HEK293 (cell line): Measurements from ENCODE around the gene UBA3.

ENCODE experiments used
- ATF2 ChIP-seq: fragments of 450-650 bp; formaldehyde crosslinking; IDR thresholded peaks from 2 replicates; pipeline ENCODE4 v1.5.1; 2016; ENCODE audit warnings: missing biosample characterization, missing genetic modification characterization, low read depth
- GFI1B ChIP-seq: fragments of 450-650 bp; formaldehyde crosslinking; IDR thresholded peaks from 2 replicates; pipeline ENCODE4 v1.5.1; 2016; ENCODE audit warnings: missing biosample characterization, missing genetic modification characterization
- HOXC10 ChIP-seq: sonication (generic); formaldehyde crosslinking; IDR thresholded peaks from 2 replicates; pipeline ENCODE4 v1.8.1; 2023; ENCODE audit warnings: mild to moderate bottlenecking, missing genetic modification reagents
- HOXD13 ChIP-seq: sonication (generic); formaldehyde crosslinking; IDR thresholded peaks from 2 replicates; pipeline ENCODE4 v1.8.0; 2022; ENCODE audit warnings: missing genetic modification reagents, borderline replicate concordance
- OVOL3 ChIP-seq: fragments of 450-650 bp; formaldehyde crosslinking; IDR thresholded peaks from 2 replicates; pipeline ENCODE4 v1.5.1; 2016; ENCODE audit warnings: missing biosample characterization, missing genetic modification characterization
- PRDM6 ChIP-seq: fragments of 450-650 bp; formaldehyde crosslinking; IDR thresholded peaks from 2 replicates; pipeline ENCODE4 v1.5.1; 2017; ENCODE audit warnings: missing biosample characterization, missing genetic modification characterization
- SETDB1 ChIP-seq: IDR thresholded peaks from one replicate; pipeline ENCODE4 v1.6.1; 2017; ENCODE audit warnings: mild to moderate bottlenecking, low read length, moderate library complexity, mixed read lengths; ENCODE audit not compliant: insufficient read length
- TSHZ1 ChIP-seq: fragments of 450-650 bp; formaldehyde crosslinking; IDR thresholded peaks from 2 replicates; pipeline ENCODE4 v1.5.1; 2016; ENCODE audit warnings: missing biosample characterization, missing genetic modification characterization, borderline replicate concordance
- ZBTB11 ChIP-seq: fragments of 450-650 bp; formaldehyde crosslinking; conservative IDR thresholded peaks from 2 replicates; pipeline ENCODE4 v1.5.1; 2016; ENCODE audit warnings: low read depth, missing biosample characterization, missing genetic modification characterization
- ZBTB26 ChIP-seq: fragments of 450-650 bp; formaldehyde crosslinking; optimal IDR thresholded peaks from 2 replicates; pipeline ENCODE3; 2016; ENCODE audit warnings: missing biosample characterization, mild to moderate bottlenecking, missing genetic modification characterization
- ZBTB7A ChIP-seq: fragments of 450-650 bp; formaldehyde crosslinking; IDR thresholded peaks from 2 replicates; pipeline ENCODE4 v1.5.1; 2016; ENCODE audit warnings: low read depth, missing biosample characterization, missing genetic modification characterization
- ZEB2 ChIP-seq: fragments of 450-650 bp; formaldehyde crosslinking; IDR thresholded peaks from 2 replicates; pipeline ENCODE4 v1.5.1; 2016; ENCODE audit warnings: missing biosample characterization, missing genetic modification characterization
- ZNF138 ChIP-seq: fragments of 450-650 bp; formaldehyde crosslinking; IDR thresholded peaks from 2 replicates; pipeline ENCODE4 v1.5.1; 2016; ENCODE audit warnings: missing biosample characterization, missing genetic modification characterization, borderline replicate concordance
- ZNF146 ChIP-seq: fragments of 450-650 bp; formaldehyde crosslinking; IDR thresholded peaks from 2 replicates; pipeline ENCODE4 v1.5.1; 2016; ENCODE audit warnings: missing biosample characterization, missing genetic modification characterization
- ZNF155 ChIP-seq: fragments of 450-650 bp; formaldehyde crosslinking; IDR thresholded peaks from 2 replicates; pipeline ENCODE4 v1.5.1; 2016; ENCODE audit warnings: missing biosample characterization, missing genetic modification characterization
- ZNF16 ChIP-seq: fragments of 450-650 bp; formaldehyde crosslinking; IDR thresholded peaks from 2 replicates; pipeline ENCODE4 v1.5.1; 2016; ENCODE audit warnings: low read depth, missing biosample characterization, missing genetic modification characterization
- ZNF174 ChIP-seq: fragments of 450-650 bp; formaldehyde crosslinking; IDR thresholded peaks from 2 replicates; pipeline ENCODE4 v1.5.0; 2017; ENCODE audit warnings: missing biosample characterization, mild to moderate bottlenecking, missing genetic modification characterization
- ZNF175 ChIP-seq: fragments of 450-650 bp; formaldehyde crosslinking; IDR thresholded peaks from 2 replicates; pipeline ENCODE4 v1.5.1; 2016; ENCODE audit warnings: missing biosample characterization, missing genetic modification characterization
- ZNF2 ChIP-seq: fragments of 450-650 bp; formaldehyde crosslinking; IDR thresholded peaks from 2 replicates; pipeline ENCODE4 v1.5.1; 2016; ENCODE audit warnings: missing biosample characterization, missing genetic modification characterization
- ZNF248 ChIP-seq: fragments of 450-650 bp; formaldehyde crosslinking; IDR thresholded peaks from 2 replicates; pipeline ENCODE4 v1.5.1; 2017; ENCODE audit warnings: missing biosample characterization, missing genetic modification characterization
- ZNF426 ChIP-seq: fragments of 450-650 bp; formaldehyde crosslinking; IDR thresholded peaks from 2 replicates; pipeline ENCODE4 v1.5.1; 2017; ENCODE audit warnings: missing biosample characterization, missing genetic modification characterization, mild to moderate bottlenecking, inconsistent platforms, moderate library complexity
- ZNF530 ChIP-seq: fragments of 450-650 bp; formaldehyde crosslinking; IDR thresholded peaks from 2 replicates; pipeline ENCODE4 v1.5.1; 2016; ENCODE audit warnings: low read depth, missing biosample characterization, missing genetic modification characterization
- ZNF548 ChIP-seq: fragments of 450-650 bp; formaldehyde crosslinking; IDR thresholded peaks from 2 replicates; pipeline ENCODE4 v1.5.1; 2016; ENCODE audit warnings: missing biosample characterization, missing genetic modification characterization
- ZNF561 ChIP-seq: fragments of 450-650 bp; IDR thresholded peaks from 2 replicates; pipeline ENCODE4 v1.5.1; 2018; ENCODE audit warnings: missing biosample characterization, missing genetic modification characterization, borderline replicate concordance
- ZNF596 ChIP-seq: fragments of 450-650 bp; IDR thresholded peaks from 2 replicates; pipeline ENCODE4 v1.5.0; 2018; ENCODE audit warnings: missing biosample characterization, mild to moderate bottlenecking, missing genetic modification characterization, moderate library complexity
- ZNF660 ChIP-seq: fragments of 450-650 bp; IDR thresholded peaks from 2 replicates; pipeline ENCODE4 v1.5.1; 2018; ENCODE audit warnings: missing biosample characterization, mild to moderate bottlenecking, missing genetic modification characterization
- ZNF701 ChIP-seq: fragments of 450-650 bp; formaldehyde crosslinking; IDR thresholded peaks from 2 replicates; pipeline ENCODE4 v1.5.1; 2016; ENCODE audit warnings: missing biosample characterization, missing genetic modification characterization
- ZNF704 ChIP-seq: fragments of 450-650 bp; formaldehyde crosslinking; IDR thresholded peaks from 2 replicates; pipeline ENCODE4 v1.5.1; 2016; ENCODE audit warnings: missing biosample characterization, missing genetic modification characterization
- ZNF747 ChIP-seq: fragments of 450-650 bp; formaldehyde crosslinking; IDR thresholded peaks from 2 replicates; pipeline ENCODE4 v1.5.1; 2016; ENCODE audit warnings: missing biosample characterization, missing genetic modification characterization
- ZNF776 ChIP-seq: fragments of 450-650 bp; formaldehyde crosslinking; IDR thresholded peaks from 2 replicates; pipeline ENCODE4 v1.5.0; 2017; ENCODE audit warnings: missing biosample characterization, missing genetic modification characterization, borderline replicate concordance

The UBA3 gene

GRCh38 chr3:69082805-69083204 is 2.6 kb upstream of the UBA3 start (continued):
- TF ChIP-seq PRDM6 (peak; percentile 62), ZNF660 (tag by site-specific recombination) (no peak), ZNF561 (no peak), ZNF155 (tag by site-specific recombination) (no peak), SETDB1 (no peak), ATF2 (tag by site-specific recombination) (no peak), OVOL3 (tag by site-specific recombination) (no peak), ZBTB11 (tag by site-specific recombination) (no peak), TSHZ1 (tag by site-specific recombination) (no peak), ZBTB7A (tag by site-specific recombination) (no peak), ZNF248 (tag by site-specific recombination) (no peak), ZNF530 (no peak), HOXC10 (CRISPR knock-in tag) (no peak), GFI1B (tag by site-specific recombination) (no peak), HOXD13 (CRISPR knock-in tag) (no peak), ZNF548 (tag by site-specific recombination) (no peak), ZNF174 (tag by site-specific recombination) (no peak), ZBTB26 (tag by site-specific recombination) (no peak), ZNF16 (tag by site-specific recombination) (no peak), ZNF426 (tag by site-specific recombination) (no peak), ZNF747 (tag by site-specific recombination) (no peak), ZNF596 (no peak), ZNF175 (tag by site-specific recombination) (no peak), ZNF138 (tag by site-specific recombination) (no peak), ZNF776 (tag by site-specific recombination) (no peak), ZNF146 (tag by site-specific recombination) (no peak), ZNF701 (tag by site-specific recombination) (no peak), ZNF2 (no peak), ZEB2 (tag by site-specific recombination) (peak; percentile 65), ZNF704 (tag by site-specific recombination) (no peak)
